IMR-90 (cell line): ENCODE data around the gene EPS8. TPM values are rescaled to one million over a fixed set of nuclear protein-coding genes. Genes with fewer than 3 reads are reported as not detected.
A peak's percentile ranks its signal among the peaks of the same experiment; 100 is the strongest.

ENCODE experiments used
- ATAC-seq: fragments of 200-7000 bp; cut with Tn5 transposase; 2 replicates; pipeline ENCODE4 v1.9.1; 2020; ENCODE audit warnings: low read depth, mild to moderate bottlenecking, moderate library complexity
- BruUV-seq: library from RNA; stranded (reverse); fragments of 400-500 nt; replicated peaks from 2 replicates; lab custom pipeline; 2021; lab: Mats Ljungman, UMichigan
- CTCF ChIA-PET: fragments of 300-600 bp; formaldehyde crosslinking; extraction: SDS; loops from one replicate; lab custom pipeline; 2021; ENCODE audit warnings: antibody characterized with exemption; lab: Yijun Ruan, JAX
- POLR2A ChIA-PET: fragments of 300-600 bp; sonication (Branson Sonifier 250); formaldehyde crosslinking; loops from one replicate; lab custom pipeline; 2022; ENCODE audit warnings: antibody characterized with exemption; ENCODE audit not compliant: unreplicated experiment; lab: Charles Lee
- DNase-seq: peaks from one replicate; pipeline ENCODE4 v3.0.0; 2013
- H2AFZ ChIP-seq: replicated peaks from 2 replicates; pipeline ENCODE3; 2013; ENCODE audit warnings: low read length, mild to moderate bottlenecking; ENCODE audit not compliant: poor library complexity
- H2AK5ac ChIP-seq: 2 replicates; pipeline ENCODE4 v1.6.1; 2013; ENCODE audit warnings: low read depth, low read length, inconsistent platforms
- H2AK9ac ChIP-seq: replicated peaks from 2 replicates; pipeline ENCODE3; 2013; ENCODE audit warnings: mild to moderate bottlenecking, low read depth, low read length, moderate library complexity; ENCODE audit not compliant: poor library complexity
- H2BK120ac ChIP-seq: 2 replicates; pipeline ENCODE4 v1.6.1; 2013; ENCODE audit warnings: low read depth, low read length, inconsistent platforms
- H2BK15ac ChIP-seq: 3 replicates; pipeline ENCODE4 v1.6.1; 2013; ENCODE audit warnings: low read depth, low read length, inconsistent platforms
- H2BK20ac ChIP-seq: 2 replicates; pipeline ENCODE4 v1.6.1; 2013; ENCODE audit warnings: low read depth, mild to moderate bottlenecking, inconsistent platforms, low read length, moderate library complexity
- H2BK5ac ChIP-seq: 2 replicates; pipeline ENCODE4 v1.6.1; 2013; ENCODE audit warnings: mild to moderate bottlenecking, low read depth, low read length, inconsistent platforms; ENCODE audit not compliant: poor library complexity, severe bottlenecking
- H3K14ac ChIP-seq: replicated peaks from 2 replicates; pipeline ENCODE4 v1.6.1; 2013; ENCODE audit warnings: low read depth, low read length, inconsistent platforms
- H3K18ac ChIP-seq: 2 replicates; pipeline ENCODE4 v1.6.1; 2013; ENCODE audit warnings: low read depth, low read length, control low read depth
- H3K23ac ChIP-seq: 2 replicates; pipeline ENCODE4 v1.6.1; 2013; ENCODE audit warnings: low read depth, low read length, inconsistent platforms
- H3K27ac ChIP-seq: 2 replicates; pipeline ENCODE4 v1.5.1; 2013; ENCODE audit warnings: mild to moderate bottlenecking, control low read depth, low read length; ENCODE audit not compliant: insufficient read depth
- H3K27me3 ChIP-seq: 2 replicates; pipeline ENCODE4 v1.6.1; 2013; ENCODE audit warnings: low read length; ENCODE audit not compliant: control insufficient read depth, insufficient read depth
- H3K36me3 ChIP-seq: 2 replicates; pipeline ENCODE4 v1.6.1; 2013; ENCODE audit warnings: low read length, mixed read lengths; ENCODE audit not compliant: control insufficient read depth, insufficient read depth
- H3K4ac ChIP-seq: 2 replicates; pipeline ENCODE4 v1.6.1; 2013; ENCODE audit warnings: low read depth, low read length, inconsistent platforms
- H3K4me1 ChIP-seq: 2 replicates; pipeline ENCODE4 v1.6.1; 2013; ENCODE audit warnings: low read length, mixed read lengths; ENCODE audit not compliant: control insufficient read depth, insufficient read depth
- H3K4me2 ChIP-seq: 2 replicates; pipeline ENCODE4 v1.6.1; 2013; ENCODE audit warnings: low read depth, mild to moderate bottlenecking, control low read depth, low read length, moderate library complexity
- H3K4me3 ChIP-seq: 2 replicates; pipeline ENCODE4 v1.5.1; 2013; ENCODE audit warnings: low read depth, mild to moderate bottlenecking, control low read depth, low read length, moderate library complexity; ENCODE audit not compliant: insufficient read depth
- H3K56ac ChIP-seq: 2 replicates; pipeline ENCODE4 v1.6.1; 2013; ENCODE audit warnings: low read length, inconsistent platforms; ENCODE audit not compliant: insufficient read depth; ENCODE audit errors: extremely low read depth
- H3K79me1 ChIP-seq, 2 experiments: 2 replicates each; pipeline ENCODE4 v1.6.1; 2013; ENCODE audit warnings: low read length in 2 of 2, inconsistent platforms in 1 of 2, low read depth in 1 of 2
- H3K9ac ChIP-seq: 2 replicates; pipeline ENCODE4 v1.6.1; 2013; ENCODE audit warnings: low read depth, low read length, control low read depth
- H3K9me1 ChIP-seq: 2 replicates; pipeline ENCODE4 v1.6.1; 2013; ENCODE audit warnings: low read length, inconsistent platforms; ENCODE audit not compliant: insufficient read depth
- H3K9me3 ChIP-seq: 2 replicates; pipeline ENCODE4 v1.6.1; 2013; ENCODE audit warnings: low read length; ENCODE audit not compliant: control insufficient read depth, insufficient read depth
- H4K20me1 ChIP-seq: 2 replicates; pipeline ENCODE4 v1.6.1; 2013; ENCODE audit warnings: low read length, inconsistent platforms; ENCODE audit not compliant: insufficient read depth
- H4K5ac ChIP-seq: 2 replicates; pipeline ENCODE4 v1.6.1; 2013; ENCODE audit warnings: mild to moderate bottlenecking, low read depth, low read length, control low read depth
- H4K8ac ChIP-seq, 2 experiments: 2 replicates each; pipeline ENCODE4 v1.6.1; 2013; ENCODE audit warnings: low read depth in 2 of 2, low read length in 2 of 2, control low read depth in 1 of 2, inconsistent platforms in 1 of 2
- H4K91ac ChIP-seq: 2 replicates; pipeline ENCODE4 v1.6.1; 2013; ENCODE audit warnings: low read depth, low read length, inconsistent platforms; ENCODE audit not compliant: insufficient read depth
- CEBPB ChIP-seq: IDR thresholded peaks from 2 replicates; pipeline ENCODE4 v1.6.1; 2012; ENCODE audit warnings: low read depth, low read length, improper control_type of control experiment
- USF2 ChIP-seq: fragments of 150-350 bp; IDR thresholded peaks from 2 replicates; pipeline ENCODE4 v1.6.1; 2017; ENCODE audit warnings: mild to moderate bottlenecking, antibody characterized with exemption, low read length, low read depth
- WGBS, 2 experiments: methylation state at CpG; one replicate each; pipeline versions ENCODE4 v1.1.5 to v1.1.7; 2013; ENCODE audit warnings: missing lambda C conversion rate in 2 of 2; ENCODE audit not compliant: insufficient read length in 1 of 2; ENCODE audit errors: extremely low coverage in 2 of 2; 5-methylcytosine and 5-hydroxymethylcytosine counted together
- dilution Hi-C: fragments of 300-500 bp; cut with HindIII; formaldehyde crosslinking; loops from one replicate; pipeline ENCODE4 v1.14.3; 2018; ENCODE audit warnings: low sequenced_read_pairs; ENCODE audit not compliant: unreplicated experiment
- in situ Hi-C: fragments of 300-500 bp; cut with MboI; formaldehyde crosslinking; loops from 3 replicates; pipeline ENCODE4 v1.14.3; 2019; ENCODE audit warnings: low sequenced_read_pairs, inconsistent platforms, mixed read lengths
- intact Hi-C: fragments of 100-400 bp; cut with micrococcal nuclease; formaldehyde crosslinking; loops from 2 replicates; pipeline ENCODE4 v1.10.0; 2022
- polyA plus RNA-seq, 3 experiments: library from polyadenylated mRNA; depleted of rRNA; stranded (reverse); fragments of >200 nt; gene quantifications; 2 replicates each; pipeline ENCODE4 v1.2.3, GENCODE V29; 2012; ENCODE audit warnings: low replicate concordance in 1 of 3
- total RNA-seq: library from RNA; depleted of rRNA; stranded (reverse); fragments of >200 nt; gene quantifications from 2 replicates; pipeline ENCODE4 v1.2.3, GENCODE V29; 2012

Gene EPS8
- total and polyA plus RNA-seq, 2 of the 4 experiments (the other 2 are of a cell fraction): 45.1 to 104 TPM

GRCh38 chr12:15698377-15698871, 90.8 kb downstream of the EPS8 start:
- ChIA-PET POLR2A (no interaction called here), CTCF (interaction anchor here (0.6 to 0.7 kb wide), 2 partner anchors 15 to 71 kb away, joined by 3 read pairs; no protein-coding TSS in a partner anchor)
- H4K20me1 ChIP-seq: no peaks in the 10 kb centered on the region
- H2AK5ac ChIP-seq: peak overlapping the region; percentile 24; the same call in 1 of the 2 replicates
- H3K4me1 ChIP-seq: peaks cover 12% of the 10 kb centered on the region
- H2BK15ac ChIP-seq: peak overlapping the region; percentile 93
- peak overlapping the region; percentile 65 for H2BK20ac ChIP-seq
- H3K4me2 ChIP-seq: no peak overlapping the region
- WGBS, 2 experiments: no CpG with 5 or more reads among the region's 3 CpGs
- no peak overlapping the region for H2AFZ ChIP-seq
- H2BK5ac ChIP-seq: no peak overlapping the region
- intact Hi-C loops: loop anchor here (10.0 kb wide), 1 partner anchor 156 kb away; no protein-coding TSS in a partner anchor
- H3K9me1 ChIP-seq: peaks cover 2% of the 10 kb centered on the region; the same call in 1 of the 2 replicates
- peak overlapping the region; percentile 85 for H2BK120ac ChIP-seq
- 0 out of 2 replicates have a peak, but pooled peaks have one; percentile 5 for TF ChIP-seq USF2
- TF ChIP-seq CEBPB: no peak
- peak overlapping the region; percentile 88; the same call in 1 of the 2 replicates for H3K4ac ChIP-seq
- peak overlapping the region in 1 of 2 experiments; percentile 89; a peak in 2 of 4 replicates for H4K8ac ChIP-seq
- in situ Hi-C loops: no loop called here
- no peaks in the 10 kb centered on the region for H3K27me3 ChIP-seq
- H3K9ac ChIP-seq: no peak overlapping the region
- H4K91ac ChIP-seq: 0 out of 2 replicates have a peak overlapping the region, but pooled peaks have one; percentile 61
- 0 out of 2 replicates have a peak overlapping the region, but pooled peaks have one; percentile 84 for H3K14ac ChIP-seq
- H3K56ac ChIP-seq: no peak overlapping the region
- BruUV-seq: no TSS peak
- H3K79me1 ChIP-seq: peaks cover 16 to 46% of the 10 kb centered on the region in 2 experiments
- no peaks in the 10 kb centered on the region for H3K9me3 ChIP-seq
- dilution Hi-C loops: no loop called here
- H3K18ac ChIP-seq: peak overlapping the region; percentile 50; the same call in 1 of the 2 replicates
- H3K23ac ChIP-seq: peak overlapping the region; percentile 62; the same call in 1 of the 2 replicates
- no peak overlapping the region for H2AK9ac ChIP-seq
- H3K36me3 ChIP-seq: no peaks in the 10 kb centered on the region
- no peak overlapping the region for H3K27ac ChIP-seq
- H4K5ac ChIP-seq: no peak overlapping the region
- ATAC-seq (no peak), DNase-seq (no peak)
- no peak overlapping the region for H3K4me3 ChIP-seq
